GM23338 (cell line): ENCODE data around the gene ZNF670. TPM values are rescaled to one million over a fixed set of nuclear protein-coding genes. Genes with fewer than 3 reads are reported as not detected.

Source experiments
- ATAC-seq: fragments of 200-7000 bp; cut with Tn5 transposase; 3 replicates; pipeline ENCODE4 v1.9.1; 2020
- DNase-seq: peaks from one replicate; pipeline ENCODE4 v3.0.0-alpha.2; 2015; ENCODE audit warnings: low spot score
- H2AFZ ChIP-seq: fragments of 200-600 bp; sonication (generic); 2 replicates; pipeline ENCODE4 v1.8.0; 2016; ENCODE audit warnings: antibody characterized with exemption, mild to moderate bottlenecking, moderate library complexity
- H3F3A ChIP-seq: fragments of 200-600 bp; sonication (generic); replicated peaks from 2 replicates; pipeline ENCODE4 v1.8.0; 2017; ENCODE audit warnings: antibody characterized with exemption, mixed run types, low read depth
- H3K27ac ChIP-seq: fragments of 200-600 bp; sonication (generic); 2 replicates; pipeline ENCODE4 v1.6.1; 2016; ENCODE audit warnings: low read depth
- H3K27me3 ChIP-seq: fragments of 200-600 bp; sonication (generic); 2 replicates; pipeline ENCODE4 v1.8.0; 2016; ENCODE audit warnings: mild to moderate bottlenecking, mixed run types, moderate library complexity; ENCODE audit not compliant: insufficient read depth
- H3K36me3 ChIP-seq: fragments of 200-600 bp; sonication (generic); 2 replicates; pipeline ENCODE4 v1.8.0; 2016; ENCODE audit warnings: mild to moderate bottlenecking; ENCODE audit not compliant: insufficient read depth
- H3K4me1 ChIP-seq: fragments of 200-600 bp; sonication (generic); 2 replicates; pipeline ENCODE4 v1.8.0; 2016; ENCODE audit warnings: mild to moderate bottlenecking, moderate library complexity; ENCODE audit not compliant: insufficient read depth
- H3K4me2 ChIP-seq: fragments of 200-600 bp; sonication (generic); 2 replicates; pipeline ENCODE4 v1.7.1; 2017; ENCODE audit warnings: mixed run types
- H3K4me3 ChIP-seq: fragments of 200-600 bp; sonication (generic); 2 replicates; pipeline ENCODE4 v1.6.1; 2016; ENCODE audit warnings: mixed run types
- H3K79me2 ChIP-seq: fragments of 200-600 bp; sonication (generic); replicated peaks from 2 replicates; pipeline ENCODE4 v1.8.0; 2017; ENCODE audit warnings: mild to moderate bottlenecking; ENCODE audit not compliant: insufficient read depth
- H3K9me2 ChIP-seq: fragments of 200-600 bp; sonication (generic); 2 replicates; pipeline ENCODE4 v1.8.0; 2017; ENCODE audit not compliant: insufficient read depth
- H4K20me1 ChIP-seq: fragments of 200-600 bp; sonication (generic); replicated peaks from 2 replicates; pipeline ENCODE4 v1.8.0; 2017; ENCODE audit warnings: mild to moderate bottlenecking; ENCODE audit not compliant: insufficient read depth
- H3K27ac Mint-ChIP-seq: 2 replicates; pipeline ENCODE4 v1.8.0; 2020; ENCODE audit warnings: inconsistent platforms, mild to moderate bottlenecking, moderate library complexity, mixed read lengths
- H3K27me3 Mint-ChIP-seq: 3 replicates; pipeline ENCODE4 v1.8.0; 2022; ENCODE audit warnings: low read depth, mild to moderate bottlenecking, moderate library complexity, mixed read lengths, inconsistent platforms; ENCODE audit not compliant: insufficient read depth, poor library complexity
- H3K36me3 Mint-ChIP-seq: 3 replicates; pipeline ENCODE4 v1.8.0; 2021; ENCODE audit warnings: low read depth, mild to moderate bottlenecking, inconsistent platforms, moderate library complexity, mixed read lengths
- H3K4me1 Mint-ChIP-seq: 3 replicates; pipeline ENCODE4 v1.8.0; 2020; ENCODE audit warnings: mild to moderate bottlenecking, inconsistent platforms, mixed read lengths
- H3K4me3 Mint-ChIP-seq: 3 replicates; pipeline ENCODE4 v1.8.0; 2021; ENCODE audit warnings: moderate library complexity, mild to moderate bottlenecking, inconsistent platforms, mixed read lengths
- H3K9me3 Mint-ChIP-seq: 3 replicates; pipeline ENCODE4 v1.8.0; 2020; ENCODE audit warnings: moderate library complexity, mild to moderate bottlenecking, inconsistent platforms, mixed read lengths
- CREB1 ChIP-seq: fragments of 250-450 bp; sonication (Bioruptor Pico); IDR thresholded peaks from 2 replicates; pipeline ENCODE4 v1.5.0; 2020; ENCODE audit warnings: low read depth, mild to moderate bottlenecking, moderate library complexity
- EZH2phosphoT487 ChIP-seq: fragments of 200-600 bp; sonication (generic); IDR thresholded peaks from one replicate; pipeline ENCODE4 v1.8.1; 2018; ENCODE audit warnings: antibody characterized with exemption; ENCODE audit not compliant: unreplicated experiment
- JUNB ChIP-seq: IDR thresholded peaks from one replicate; pipeline ENCODE4 v1.6.1; 2016; ENCODE audit warnings: antibody characterized with exemption; ENCODE audit not compliant: unreplicated experiment
- ZNF331 ChIP-seq: fragments of 250-450 bp; sonication (Bioruptor Pico); IDR thresholded peaks from 2 replicates; pipeline ENCODE4 v1.5.0; 2020; ENCODE audit warnings: low read depth, mild to moderate bottlenecking, moderate library complexity
- polyA plus RNA-seq: library from polyadenylated mRNA; unstranded; fragments of >200 nt; fragmentation: Nextera tagmentation; extraction: Ambion mirVana; gene quantifications from 2 replicates; pipeline ENCODE4 v1.2.1, GENCODE V29; 2016
- total RNA-seq: library from RNA; depleted of rRNA; stranded (reverse); fragments of >200 nt; shearing (Covaris generic); gene quantifications from 2 replicates; pipeline ENCODE4 v1.2.3, GENCODE V29; 2014
- TF ChIP-seq, protein P1 (sequence below): fragments of 250-450 bp; sonication (Bioruptor Pico); IDR thresholded peaks from 2 replicates; pipeline ENCODE4 v1.5.0; 2020; ENCODE audit warnings: mild to moderate bottlenecking, moderate library complexity
- TF ChIP-seq, protein P2 (sequence below): IDR thresholded peaks from 2 replicates; pipeline ENCODE4 v1.6.1; 2016; ENCODE audit warnings: antibody characterized with exemption
- TF ChIP-seq, protein P3 (sequence below), 2 experiments: fragments of 200-600 bp in 1 of 2; sonication (generic) in 1 of 2; conservative IDR thresholded peaks; 2 replicates each; pipeline versions ENCODE4 v1.5.1 to v1.6.1; 2016 to 2017; ENCODE audit warnings: antibody characterized with exemption in 2 of 2, low read depth in 2 of 2, mild to moderate bottlenecking in 2 of 2, moderate library complexity in 1 of 2

The ZNF670 gene
- total and polyA plus RNA-seq, 2 experiments from 2014 or later, result 8.0 to 19.3 TPM

DNA sequence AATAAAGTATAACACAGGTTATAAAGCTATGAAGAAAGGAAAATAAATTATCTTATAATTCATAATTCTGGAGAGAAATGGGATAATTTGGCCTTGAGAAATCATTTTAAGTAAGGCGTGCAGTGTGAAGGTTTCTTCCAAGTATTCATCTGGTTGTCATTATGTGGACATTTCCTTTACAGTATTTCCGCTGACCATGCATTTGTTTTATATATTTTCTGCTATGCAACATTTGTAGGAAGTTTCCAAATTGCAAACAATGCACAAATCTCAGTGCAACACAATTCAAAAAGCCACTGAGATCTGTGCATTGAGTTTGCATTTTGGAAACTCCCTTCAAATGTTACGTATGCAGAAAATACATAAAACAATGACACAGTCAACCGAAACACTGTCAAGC lies 17.8 kb downstream of the ZNF670 start (continued):
- TF ChIP-seq, protein P1, sequence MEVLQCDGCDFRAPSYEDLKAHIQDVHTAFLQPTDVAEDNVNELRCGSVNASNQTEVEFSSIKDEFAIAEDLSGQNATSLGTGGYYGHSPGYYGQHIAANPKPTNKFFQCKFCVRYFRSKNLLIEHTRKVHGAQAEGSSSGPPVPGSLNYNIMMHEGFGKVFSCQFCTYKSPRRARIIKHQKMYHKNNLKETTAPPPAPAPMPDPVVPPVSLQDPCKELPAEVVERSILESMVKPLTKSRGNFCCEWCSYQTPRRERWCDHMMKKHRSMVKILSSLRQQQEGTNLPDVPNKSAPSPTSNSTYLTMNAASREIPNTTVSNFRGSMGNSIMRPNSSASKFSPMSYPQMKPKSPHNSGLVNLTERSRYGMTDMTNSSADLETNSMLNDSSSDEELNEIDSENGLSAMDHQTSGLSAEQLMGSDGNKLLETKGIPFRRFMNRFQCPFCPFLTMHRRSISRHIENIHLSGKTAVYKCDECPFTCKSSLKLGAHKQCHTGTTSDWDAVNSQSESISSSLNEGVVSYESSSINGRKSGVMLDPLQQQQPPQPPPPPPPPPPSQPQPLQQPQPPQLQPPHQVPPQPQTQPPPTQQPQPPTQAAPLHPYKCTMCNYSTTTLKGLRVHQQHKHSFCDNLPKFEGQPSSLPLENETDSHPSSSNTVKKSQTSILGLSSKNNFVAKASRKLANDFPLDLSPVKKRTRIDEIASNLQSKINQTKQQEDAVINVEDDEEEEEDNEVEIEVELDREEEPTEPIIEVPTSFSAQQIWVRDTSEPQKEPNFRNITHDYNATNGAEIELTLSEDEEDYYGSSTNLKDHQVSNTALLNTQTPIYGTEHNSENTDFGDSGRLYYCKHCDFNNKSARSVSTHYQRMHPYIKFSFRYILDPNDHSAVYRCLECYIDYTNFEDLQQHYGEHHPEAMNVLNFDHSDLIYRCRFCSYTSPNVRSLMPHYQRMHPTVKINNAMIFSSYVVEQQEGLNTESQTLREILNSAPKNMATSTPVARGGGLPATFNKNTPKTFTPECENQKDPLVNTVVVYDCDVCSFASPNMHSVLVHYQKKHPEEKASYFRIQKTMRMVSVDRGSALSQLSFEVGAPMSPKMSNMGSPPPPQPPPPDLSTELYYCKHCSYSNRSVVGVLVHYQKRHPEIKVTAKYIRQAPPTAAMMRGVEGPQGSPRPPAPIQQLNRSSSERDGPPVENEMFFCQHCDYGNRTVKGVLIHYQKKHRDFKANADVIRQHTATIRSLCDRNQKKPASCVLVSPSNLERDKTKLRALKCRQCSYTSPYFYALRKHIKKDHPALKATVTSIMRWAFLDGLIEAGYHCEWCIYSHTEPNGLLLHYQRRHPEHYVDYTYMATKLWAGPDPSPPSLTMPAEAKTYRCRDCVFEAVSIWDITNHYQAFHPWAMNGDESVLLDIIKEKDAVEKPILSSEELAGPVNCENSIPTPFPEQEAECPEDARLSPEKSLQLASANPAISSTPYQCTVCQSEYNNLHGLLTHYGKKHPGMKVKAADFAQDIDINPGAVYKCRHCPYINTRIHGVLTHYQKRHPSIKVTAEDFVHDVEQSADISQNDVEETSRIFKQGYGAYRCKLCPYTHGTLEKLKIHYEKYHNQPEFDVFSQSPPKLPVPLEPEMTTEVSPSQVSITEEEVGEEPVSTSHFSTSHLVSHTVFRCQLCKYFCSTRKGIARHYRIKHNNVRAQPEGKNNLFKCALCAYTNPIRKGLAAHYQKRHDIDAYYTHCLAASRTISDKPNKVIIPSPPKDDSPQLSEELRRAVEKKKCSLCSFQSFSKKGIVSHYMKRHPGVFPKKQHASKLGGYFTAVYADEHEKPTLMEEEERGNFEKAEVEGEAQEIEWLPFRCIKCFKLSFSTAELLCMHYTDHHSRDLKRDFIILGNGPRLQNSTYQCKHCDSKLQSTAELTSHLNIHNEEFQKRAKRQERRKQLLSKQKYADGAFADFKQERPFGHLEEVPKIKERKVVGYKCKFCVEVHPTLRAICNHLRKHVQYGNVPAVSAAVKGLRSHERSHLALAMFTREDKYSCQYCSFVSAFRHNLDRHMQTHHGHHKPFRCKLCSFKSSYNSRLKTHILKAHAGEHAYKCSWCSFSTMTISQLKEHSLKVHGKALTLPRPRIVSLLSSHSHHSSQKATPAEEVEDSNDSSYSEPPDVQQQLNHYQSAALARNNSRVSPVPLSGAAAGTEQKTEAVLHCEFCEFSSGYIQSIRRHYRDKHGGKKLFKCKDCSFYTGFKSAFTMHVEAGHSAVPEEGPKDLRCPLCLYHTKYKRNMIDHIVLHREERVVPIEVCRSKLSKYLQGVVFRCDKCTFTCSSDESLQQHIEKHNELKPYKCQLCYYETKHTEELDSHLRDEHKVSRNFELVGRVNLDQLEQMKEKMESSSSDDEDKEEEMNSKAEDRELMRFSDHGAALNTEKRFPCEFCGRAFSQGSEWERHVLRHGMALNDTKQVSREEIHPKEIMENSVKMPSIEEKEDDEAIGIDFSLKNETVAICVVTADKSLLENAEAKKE (CRISPR knock-in tag), result no peak
- TF ChIP-seq, protein P2, sequence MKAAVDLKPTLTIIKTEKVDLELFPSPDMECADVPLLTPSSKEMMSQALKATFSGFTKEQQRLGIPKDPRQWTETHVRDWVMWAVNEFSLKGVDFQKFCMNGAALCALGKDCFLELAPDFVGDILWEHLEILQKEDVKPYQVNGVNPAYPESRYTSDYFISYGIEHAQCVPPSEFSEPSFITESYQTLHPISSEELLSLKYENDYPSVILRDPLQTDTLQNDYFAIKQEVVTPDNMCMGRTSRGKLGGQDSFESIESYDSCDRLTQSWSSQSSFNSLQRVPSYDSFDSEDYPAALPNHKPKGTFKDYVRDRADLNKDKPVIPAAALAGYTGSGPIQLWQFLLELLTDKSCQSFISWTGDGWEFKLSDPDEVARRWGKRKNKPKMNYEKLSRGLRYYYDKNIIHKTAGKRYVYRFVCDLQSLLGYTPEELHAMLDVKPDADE, result no peak

DNA sequence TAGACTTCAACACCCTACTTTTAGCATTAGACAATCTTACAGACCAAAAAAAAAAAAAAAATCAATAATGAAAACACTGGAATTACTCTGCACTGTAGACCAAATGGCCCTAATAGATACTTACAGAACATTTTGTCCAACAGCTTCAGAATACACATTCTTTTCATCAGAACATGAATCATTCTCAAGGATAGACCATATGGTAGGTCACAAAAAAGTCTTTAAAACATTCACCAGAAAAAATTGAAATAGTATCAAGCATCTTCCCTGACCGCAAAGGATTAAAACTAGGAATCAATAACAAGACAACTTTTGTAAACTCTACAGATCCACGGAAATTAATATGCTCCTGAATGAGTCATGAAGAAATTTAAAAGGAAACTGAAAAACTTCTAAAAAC lies 22.5 kb downstream of the ZNF670 start:
- peaks cover 7% of the 10 kb centered on the region for H3K27me3 Mint-ChIP-seq
- TF ChIP-seq CREB1 (CRISPR knock-in tag), result no peak
- TF ChIP-seq, protein P3, sequence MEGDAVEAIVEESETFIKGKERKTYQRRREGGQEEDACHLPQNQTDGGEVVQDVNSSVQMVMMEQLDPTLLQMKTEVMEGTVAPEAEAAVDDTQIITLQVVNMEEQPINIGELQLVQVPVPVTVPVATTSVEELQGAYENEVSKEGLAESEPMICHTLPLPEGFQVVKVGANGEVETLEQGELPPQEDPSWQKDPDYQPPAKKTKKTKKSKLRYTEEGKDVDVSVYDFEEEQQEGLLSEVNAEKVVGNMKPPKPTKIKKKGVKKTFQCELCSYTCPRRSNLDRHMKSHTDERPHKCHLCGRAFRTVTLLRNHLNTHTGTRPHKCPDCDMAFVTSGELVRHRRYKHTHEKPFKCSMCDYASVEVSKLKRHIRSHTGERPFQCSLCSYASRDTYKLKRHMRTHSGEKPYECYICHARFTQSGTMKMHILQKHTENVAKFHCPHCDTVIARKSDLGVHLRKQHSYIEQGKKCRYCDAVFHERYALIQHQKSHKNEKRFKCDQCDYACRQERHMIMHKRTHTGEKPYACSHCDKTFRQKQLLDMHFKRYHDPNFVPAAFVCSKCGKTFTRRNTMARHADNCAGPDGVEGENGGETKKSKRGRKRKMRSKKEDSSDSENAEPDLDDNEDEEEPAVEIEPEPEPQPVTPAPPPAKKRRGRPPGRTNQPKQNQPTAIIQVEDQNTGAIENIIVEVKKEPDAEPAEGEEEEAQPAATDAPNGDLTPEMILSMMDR (conservative IDR thresholded peaks at IDR 0.05; ENCODE audit: low read depth in 2 of 2), result no peak
- TF ChIP-seq JUNB, result no peak
- TF ChIP-seq ZNF331 (CRISPR knock-in tag), result no peak
- no peak for TF ChIP-seq EZH2phosphoT487
- TF ChIP-seq, protein P1 (CRISPR knock-in tag), result no peak

More for the DNA sequence above, 22.5 kb downstream of the ZNF670 start:
- Histone ChIP-seq H3K9me2 (no peaks in the 10 kb centered on the region), H3K4me1 (no peaks in the 10 kb centered on the region), H3K27me3 (no peaks in the 10 kb centered on the region), H2AFZ (no peak overlapping the region), H3K79me2 (peaks cover 86% of the 10 kb centered on the region), H3K36me3 (peaks cover 10% of the 10 kb centered on the region), H3K27ac (no peak overlapping the region), H4K20me1 (no peaks in the 10 kb centered on the region; the same call in 1 of the 2 replicates), H3F3A (no peaks in the 10 kb centered on the region), H3K4me3 (no peak overlapping the region), H3K4me2 (no peak overlapping the region)
- no peak overlapping the region for H3K27ac Mint-ChIP-seq
- no peak overlapping the region for H3K4me3 Mint-ChIP-seq
- H3K9me3 Mint-ChIP-seq, result peaks cover 87% of the 10 kb centered on the region
- H3K36me3 Mint-ChIP-seq, result peaks cover 92% of the 10 kb centered on the region
- no peaks in the 10 kb centered on the region for H3K4me1 Mint-ChIP-seq
- no peak for DNase-seq
- no peak for ATAC-seq
